Measurements from ENCODE around the gene PITPNB. TPM values are rescaled to one million over a fixed set of nuclear protein-coding genes. Genes with fewer than 3 reads are reported as not detected.

The PITPNB gene
- 100 to 1,000 TPM; 105 to 123 TPM for total RNA-seq

- no peaks in the 10 kb centered on the region for H3K27me3 Mint-ChIP-seq
- H3K27ac Mint-ChIP-seq = peak within 1 kb of the TSS; percentile 95 to 97
- H3K4me1 Mint-ChIP-seq (ENCODE audit: low read depth in 2 of 2) = peaks cover 40 to 52% of the 10 kb centered on the region in 2 donors
- DNase-seq (ENCODE audit: low spot score) (peak; percentile 99), ATAC-seq (peak; percentile 94 to 95)
- no peaks in the 10 kb centered on the region for H3K9me3 Mint-ChIP-seq
- H3K4me3 Mint-ChIP-seq = peak within 1 kb of the TSS; percentile 88
- H3K36me3 Mint-ChIP-seq = peaks cover 15% of the 10 kb centered on the region
Observed at GRCh38 chr22:27919222-27919941, at the start of gene PITPNB. PITPNB (minus strand) TSS chr22:27919256; CDS start chr22:27919191, 65 bp downstream.

GRCh38 chr22:27966168-27967064 lies 47.4 kb upstream of the PITPNB start:
- Mint-ChIP-seq H3K4me1 (ENCODE audit: low read depth in 2 of 2) (no peaks in the 10 kb centered on the region), H3K4me3 (no peak overlapping the region), H3K27me3 (no peaks in the 10 kb centered on the region), H3K9me3 (no peaks in the 10 kb centered on the region), H3K36me3 (no peaks in the 10 kb centered on the region), H3K27ac (no peak overlapping the region)
- DNase-seq (ENCODE audit: low spot score) (no peak), ATAC-seq (no peak)

- ATAC-seq = no peak
Observed at GRCh38 chr22:27962268-27963044, 43.4 kb upstream of the PITPNB start.

GRCh38 chr22:27961680-27962079 lies 42.6 kb upstream of the PITPNB start:
- Mint-ChIP-seq H3K27ac (no peak overlapping the region), H3K27me3 (no peaks in the 10 kb centered on the region), H3K4me1 (ENCODE audit: low read depth in 2 of 2) (no peaks in the 10 kb centered on the region), H3K9me3 (no peaks in the 10 kb centered on the region), H3K36me3 (no peaks in the 10 kb centered on the region), H3K4me3 (no peak overlapping the region)
- DNase-seq (ENCODE audit: low spot score) (no peak), ATAC-seq (no peak)

More at GRCh38 chr22:27962268-27963044, 43.4 kb upstream of the PITPNB start:
- no peaks in the 10 kb centered on the region for H3K9me3 Mint-ChIP-seq
- no peaks in the 10 kb centered on the region for H3K27me3 Mint-ChIP-seq
- DNase-seq (ENCODE audit: low spot score) = no peak
- H3K36me3 Mint-ChIP-seq = no peaks in the 10 kb centered on the region
- H3K4me1 Mint-ChIP-seq (ENCODE audit: low read depth in 2 of 2) = no peaks in the 10 kb centered on the region
- H3K27ac Mint-ChIP-seq = no peak overlapping the region
- H3K4me3 Mint-ChIP-seq = no peak overlapping the region

GRCh38 chr22:27961182-27961581 lies 42.1 kb upstream of the PITPNB start:
- Mint-ChIP-seq H3K4me3 (no peak overlapping the region), H3K36me3 (no peaks in the 10 kb centered on the region), H3K27me3 (no peaks in the 10 kb centered on the region), H3K27ac (no peak overlapping the region), H3K9me3 (no peaks in the 10 kb centered on the region), H3K4me1 (ENCODE audit: low read depth in 2 of 2) (no peaks in the 10 kb centered on the region)
- no peak for DNase-seq (ENCODE audit: low spot score)
- ATAC-seq = no peak

- Mint-ChIP-seq H3K9me3 (no peaks in the 10 kb centered on the region), H3K4me1 (ENCODE audit: low read depth in 2 of 2) (no peaks in the 10 kb centered on the region), H3K4me3 (no peak overlapping the region), H3K27me3 (no peaks in the 10 kb centered on the region), H3K27ac (no peak overlapping the region), H3K36me3 (no peaks in the 10 kb centered on the region)
- ATAC-seq (no peak), DNase-seq (ENCODE audit: low spot score) (no peak)
Observed at GRCh38 chr22:27959335-27960090, 40.5 kb upstream of the PITPNB start.

- ATAC-seq = no peak
- Mint-ChIP-seq H3K27me3 (no peaks in the 10 kb centered on the region), H3K27ac (no peak overlapping the region), H3K4me1 (ENCODE audit: low read depth in 2 of 2) (no peaks in the 10 kb centered on the region), H3K4me3 (no peak overlapping the region), H3K36me3 (no peaks in the 10 kb centered on the region), H3K9me3 (no peaks in the 10 kb centered on the region)
- no peak for DNase-seq (ENCODE audit: low spot score)
Observed at GRCh38 chr22:27952779-27953178, 33.7 kb upstream of the PITPNB start.

- Mint-ChIP-seq H3K4me1 (ENCODE audit: low read depth in 2 of 2) (no peaks in the 10 kb centered on the region), H3K4me3 (no peak overlapping the region), H3K9me3 (no peaks in the 10 kb centered on the region), H3K36me3 (no peaks in the 10 kb centered on the region), H3K27me3 (no peaks in the 10 kb centered on the region), H3K27ac (no peak overlapping the region)
- no peak for ATAC-seq
- DNase-seq (ENCODE audit: low spot score) = no peak
Observed at GRCh38 chr22:27952091-27952490, 33.0 kb upstream of the PITPNB start.

GRCh38 chr22:27949421-27949820 lies 30.4 kb upstream of the PITPNB start:
- Mint-ChIP-seq H3K27me3 (no peaks in the 10 kb centered on the region), H3K36me3 (no peaks in the 10 kb centered on the region), H3K4me1 (ENCODE audit: low read depth in 2 of 2) (no peaks in the 10 kb centered on the region), H3K9me3 (no peaks in the 10 kb centered on the region), H3K4me3 (no peak overlapping the region), H3K27ac (no peak overlapping the region)
- DNase-seq (ENCODE audit: low spot score) = no peak
- no peak for ATAC-seq

- Mint-ChIP-seq H3K27me3 (no peaks in the 10 kb centered on the region), H3K4me3 (no peak overlapping the region)
Observed at GRCh38 chr22:27948569-27948968, 29.5 kb upstream of the PITPNB start.

GRCh38 chr22:27947448-27947847 lies 28.4 kb upstream of the PITPNB start:
- no peaks in the 10 kb centered on the region for H3K36me3 Mint-ChIP-seq
- no peak for DNase-seq (ENCODE audit: low spot score)
- no peaks in the 10 kb centered on the region for H3K9me3 Mint-ChIP-seq
- no peaks in the 10 kb centered on the region for H3K4me1 Mint-ChIP-seq (ENCODE audit: low read depth in 2 of 2)
- no peak overlapping the region for H3K4me3 Mint-ChIP-seq
- ATAC-seq = no peak
- H3K27ac Mint-ChIP-seq = no peak overlapping the region
- H3K27me3 Mint-ChIP-seq = no peaks in the 10 kb centered on the region

More at GRCh38 chr22:27948569-27948968, 29.5 kb upstream of the PITPNB start:
- no peak overlapping the region for H3K27ac Mint-ChIP-seq
- H3K9me3 Mint-ChIP-seq = no peaks in the 10 kb centered on the region
- no peaks in the 10 kb centered on the region for H3K36me3 Mint-ChIP-seq
- no peak for DNase-seq (ENCODE audit: low spot score)
- H3K4me1 Mint-ChIP-seq (ENCODE audit: low read depth in 2 of 2) = no peaks in the 10 kb centered on the region
- ATAC-seq = no peak

- ATAC-seq = no peak
- no peaks in the 10 kb centered on the region for H3K36me3 Mint-ChIP-seq
Observed at GRCh38 chr22:27941143-27941542, 22.1 kb upstream of the PITPNB start.

GRCh38 chr22:27937453-27937852 lies 18.4 kb upstream of the PITPNB start:
- no peaks in the 10 kb centered on the region for H3K9me3 Mint-ChIP-seq
- no peaks in the 10 kb centered on the region for H3K4me1 Mint-ChIP-seq (ENCODE audit: low read depth in 2 of 2)
- no peak for DNase-seq (ENCODE audit: low spot score)
- H3K27ac Mint-ChIP-seq = no peak overlapping the region
- no peaks in the 10 kb centered on the region for H3K36me3 Mint-ChIP-seq
- ATAC-seq = no peak
- no peaks in the 10 kb centered on the region for H3K27me3 Mint-ChIP-seq
- H3K4me3 Mint-ChIP-seq = no peak overlapping the region

More at GRCh38 chr22:27941143-27941542, 22.1 kb upstream of the PITPNB start:
- Mint-ChIP-seq H3K27me3 (no peaks in the 10 kb centered on the region), H3K4me3 (no peak overlapping the region), H3K9me3 (no peaks in the 10 kb centered on the region), H3K4me1 (ENCODE audit: low read depth in 2 of 2) (no peaks in the 10 kb centered on the region), H3K27ac (no peak overlapping the region)
- DNase-seq (ENCODE audit: low spot score) = no peak
